HG03460 (cell line): ENCODE data around the gene PTGFRN.

Experiments
- ATAC-seq: cut with Tn5 transposase; IDR thresholded peaks from one replicate; pipeline ENCODE4 v1.9.1; 2021; ENCODE audit not compliant: unreplicated experiment

The PTGFRN gene

GRCh38 chr1:117026361-117026760 is 116.6 kb downstream of the PTGFRN start:
- no peak for ATAC-seq

- ATAC-seq = no peak
These were observed 120.0 kb downstream of the PTGFRN start for GRCh38 chr1:117029685-117030084.

GRCh38 chr1:117030271-117030877 is 120.7 kb downstream of the PTGFRN start:
- ATAC-seq = no peak

GRCh38 chr1:117032266-117032665 is 122.5 kb downstream of the PTGFRN start:
- no peak for ATAC-seq

GRCh38 chr1:117032681-117033539 is 123.2 kb downstream of the PTGFRN start:
- ATAC-seq = no peak

- no peak for ATAC-seq
These were observed 124.1 kb downstream of the PTGFRN start for GRCh38 chr1:117033772-117034171.

- no peak for ATAC-seq
These were observed 125.1 kb downstream of the PTGFRN start for GRCh38 chr1:117034791-117035290.

GRCh38 chr1:117036018-117036461 is 126.3 kb downstream of the PTGFRN start:
- no peak for ATAC-seq

GRCh38 chr1:117037802-117038201 is 128.1 kb downstream of the PTGFRN start:
- no peak for ATAC-seq

GRCh38 chr1:117038236-117038635 is 128.5 kb downstream of the PTGFRN start:
- ATAC-seq = no peak
